Naive B cell (primary cell): ENCODE data around the gene ZNF827. TPM values are rescaled to one million over a fixed set of nuclear protein-coding genes. Genes with fewer than 3 reads are reported as not detected.

ENCODE experiments used
- ATAC-seq, 2 donors: fragments of 150-1000 bp; cut with Tn5 transposase; 2 replicates each; pipeline ENCODE4 v1.10.0; 2021; ENCODE audit warnings: low read depth in 2 of 2, mild to moderate bottlenecking in 2 of 2, moderate library complexity in 2 of 2
- DNase-seq: peaks from one replicate; pipeline ENCODE4 v3.0.0; 2022
- H3K27ac Mint-ChIP-seq, 6 donors: one replicate each; pipeline ENCODE4 v1.8.0; 2020 to 2022; ENCODE audit warnings: mild to moderate bottlenecking in 6 of 6, mixed read lengths in 6 of 6, moderate library complexity in 5 of 6, inconsistent platforms in 2 of 6
- H3K27me3 Mint-ChIP-seq, 3 donors: one replicate each; pipeline ENCODE4 v1.8.0; 2021 to 2022; ENCODE audit warnings: mixed read lengths in 3 of 3, mild to moderate bottlenecking in 1 of 3
- H3K36me3 Mint-ChIP-seq, 2 donors: one replicate each; pipeline ENCODE4 v1.8.0; 2020 to 2022; ENCODE audit warnings: mixed read lengths in 2 of 2, inconsistent platforms in 1 of 2, mild to moderate bottlenecking in 1 of 2
- H3K4me1 Mint-ChIP-seq, 3 donors: one replicate each; pipeline ENCODE4 v1.8.0; 2020 to 2022; ENCODE audit warnings: mixed read lengths in 3 of 3, inconsistent platforms in 1 of 3, mild to moderate bottlenecking in 1 of 3, moderate library complexity in 1 of 3
- H3K4me3 Mint-ChIP-seq, 8 donors: one replicate each; pipeline ENCODE4 v1.8.0; 2020 to 2022; ENCODE audit warnings: mild to moderate bottlenecking in 8 of 8, mixed read lengths in 8 of 8, moderate library complexity in 8 of 8, inconsistent platforms in 2 of 8
- H3K9me3 Mint-ChIP-seq, 7 donors: one replicate each; pipeline ENCODE4 v1.8.0; 2020 to 2022; ENCODE audit warnings: mixed read lengths in 7 of 7, mild to moderate bottlenecking in 5 of 7, inconsistent platforms in 2 of 7, moderate library complexity in 1 of 7
- polyA plus RNA-seq, 6 donors: library from polyadenylated mRNA; unstranded; fragments of 300-500 nt; fragmentation: Illumina TruSeq; gene quantifications; one replicate each; pipeline ENCODE4 v1.2.3, GENCODE V29; 2021; ENCODE audit warnings: low read depth in 6 of 6

Gene ZNF827
- polyA plus RNA-seq, 6 donors from 2014 or later = 2.3 to 6.2 (median 4.2) TPM

GRCh38 chr4:145898926-145899531 is 39.6 kb downstream of the ZNF827 start:
- no peaks in the 10 kb centered on the region for H3K9me3 Mint-ChIP-seq
- H3K4me1 Mint-ChIP-seq = peaks cover 15 to 26% (median 19%) of the 10 kb centered on the region in 3 donors
- peaks cover 9 to 21% of the 10 kb centered on the region in 2 donors for H3K36me3 Mint-ChIP-seq
- H3K4me3 Mint-ChIP-seq = no peak overlapping the region
- no peak overlapping the region for H3K27ac Mint-ChIP-seq
- no peaks in the 10 kb centered on the region for H3K27me3 Mint-ChIP-seq
- ATAC-seq = no peak
- DNase-seq = no peak

DNA sequence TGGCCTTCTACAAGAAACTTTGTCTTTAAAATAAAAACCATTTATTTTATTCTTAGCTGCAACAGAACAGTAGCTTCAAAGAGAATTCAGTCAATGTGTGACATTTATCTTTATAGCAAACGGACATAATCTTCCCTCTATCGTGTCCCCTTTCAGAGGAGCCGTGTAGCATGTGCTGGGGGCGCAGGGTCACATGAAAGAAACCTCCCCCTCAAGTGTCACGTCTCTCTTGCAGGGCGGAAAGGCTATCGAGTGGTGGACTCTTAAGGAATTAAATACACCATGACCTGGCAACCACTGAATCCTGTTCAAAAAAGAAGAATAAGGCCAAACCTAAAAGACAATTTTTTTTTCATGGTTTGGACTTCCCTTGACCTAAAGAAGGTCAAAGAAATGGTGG is 40.2 kb downstream of the ZNF827 start:
- no peaks in the 10 kb centered on the region for H3K27me3 Mint-ChIP-seq
- no peak overlapping the region for H3K4me3 Mint-ChIP-seq
- DNase-seq (no peak), ATAC-seq (no peak)
- H3K36me3 Mint-ChIP-seq = peaks cover 9 to 21% of the 10 kb centered on the region in 2 donors
- no peak overlapping the region for H3K27ac Mint-ChIP-seq
- peaks cover 14 to 23% (median 17%) of the 10 kb centered on the region in 3 donors for H3K4me1 Mint-ChIP-seq
- H3K9me3 Mint-ChIP-seq = no peaks in the 10 kb centered on the region

GRCh38 chr4:145895056-145895455 is 43.6 kb downstream of the ZNF827 start:
- peaks cover 0 to 4% of the 10 kb centered on the region in 2 donors for H3K36me3 Mint-ChIP-seq
- peak overlapping the region in 2 of 6 donors; percentile 21 to 34 for H3K27ac Mint-ChIP-seq
- no peak overlapping the region for H3K4me3 Mint-ChIP-seq
- DNase-seq = no peak
- no peaks in the 10 kb centered on the region for H3K9me3 Mint-ChIP-seq
- no peak for ATAC-seq
- no peaks in the 10 kb centered on the region for H3K27me3 Mint-ChIP-seq
- peaks cover 18 to 34% (median 28%) of the 10 kb centered on the region in 3 donors for H3K4me1 Mint-ChIP-seq

DNA sequence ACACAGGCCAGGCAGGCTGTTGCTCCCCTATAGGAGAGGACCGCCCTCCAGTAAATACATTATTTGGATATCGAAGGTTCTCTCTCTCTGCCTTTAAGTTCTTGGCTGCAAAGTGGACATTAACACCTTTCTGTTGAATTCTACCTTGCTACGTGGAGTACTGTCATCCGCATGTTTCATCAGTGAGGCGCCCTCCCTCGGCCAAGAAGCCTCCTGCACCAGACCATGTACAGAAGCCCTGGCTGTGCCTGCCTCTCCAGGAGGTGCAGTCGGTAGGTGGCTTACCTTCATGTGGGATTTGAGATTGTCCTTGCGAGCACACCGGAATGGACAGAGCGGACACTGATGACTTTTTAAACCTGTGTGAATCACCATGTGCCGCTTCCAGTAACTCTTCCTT is 46.7 kb downstream of the ZNF827 start:
- Mint-ChIP-seq H3K27ac (peak overlapping the region in 1 of 6 donors; percentile 36), H3K36me3 (no peaks in the 10 kb centered on the region), H3K27me3 (no peaks in the 10 kb centered on the region), H3K9me3 (no peaks in the 10 kb centered on the region), H3K4me1 (peaks cover 20 to 36% (median 36%) of the 10 kb centered on the region in 3 donors), H3K4me3 (no peak overlapping the region)
- ATAC-seq (no peak), DNase-seq (no peak)

- peak overlapping the region in 1 of 6 donors; percentile 16 for H3K27ac Mint-ChIP-seq
- no peak overlapping the region for H3K4me3 Mint-ChIP-seq
- H3K9me3 Mint-ChIP-seq = no peaks in the 10 kb centered on the region
- H3K27me3 Mint-ChIP-seq = no peaks in the 10 kb centered on the region
- no peak for ATAC-seq
- H3K36me3 Mint-ChIP-seq = no peaks in the 10 kb centered on the region
- H3K4me1 Mint-ChIP-seq = peaks cover 16 to 35% (median 34%) of the 10 kb centered on the region in 3 donors
- DNase-seq = no peak
These were observed 47.9 kb downstream of the ZNF827 start for GRCh38 chr4:145890689-145891088.

GRCh38 chr4:145888393-145888792 is 50.2 kb downstream of the ZNF827 start:
- Mint-ChIP-seq H3K27me3 (no peaks in the 10 kb centered on the region), H3K4me1 (peaks cover 9 to 27% (median 26%) of the 10 kb centered on the region in 3 donors), H3K36me3 (no peaks in the 10 kb centered on the region), H3K4me3 (no peak overlapping the region), H3K9me3 (no peaks in the 10 kb centered on the region), H3K27ac (peak overlapping the region in 1 of 6 donors; percentile 53)
- ATAC-seq = no peak
- no peak for DNase-seq

DNA sequence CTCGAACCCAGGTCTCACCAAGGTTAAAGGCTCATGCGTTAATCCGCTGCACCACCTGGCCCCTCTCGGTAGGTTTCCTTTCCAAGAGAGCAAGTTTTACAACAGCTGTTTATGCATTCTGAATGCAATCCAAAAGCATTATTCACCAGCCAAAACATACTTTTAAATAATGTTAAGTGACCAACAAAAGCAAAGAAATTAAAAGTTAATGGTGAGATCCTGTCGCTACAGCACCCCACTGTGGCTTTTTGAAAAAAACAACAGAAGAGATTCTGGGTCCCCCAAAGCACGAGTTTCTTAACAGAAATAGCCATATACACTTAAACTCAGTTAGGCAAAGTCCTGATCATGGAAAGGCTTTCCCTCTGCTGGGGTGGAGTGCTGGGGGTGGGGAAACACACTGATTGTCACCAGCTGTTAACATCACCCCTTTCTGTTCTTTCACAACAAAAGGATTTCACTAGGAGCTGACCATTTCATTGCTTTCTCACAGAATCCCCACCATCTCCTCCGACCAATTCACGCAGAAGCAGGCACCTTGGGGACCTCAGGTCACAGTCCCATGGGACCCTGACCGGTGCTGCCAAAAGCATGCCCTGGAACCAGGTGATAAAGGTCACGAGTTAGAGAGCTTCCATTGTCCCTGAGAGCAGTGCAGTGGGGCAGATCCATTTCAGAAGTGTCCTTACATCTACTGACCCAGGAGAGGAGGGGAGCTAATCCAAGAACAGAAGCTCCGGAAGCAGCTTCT is 51.2 kb downstream of the ZNF827 start:
- Mint-ChIP-seq H3K4me1 (peaks cover 12 to 36% (median 29%) of the 10 kb centered on the region in 3 donors), H3K4me3 (no peak overlapping the region), H3K27me3 (no peaks in the 10 kb centered on the region), H3K36me3 (no peaks in the 10 kb centered on the region), H3K27ac (peak overlapping the region in 2 of 6 donors; percentile 31 to 53), H3K9me3 (no peaks in the 10 kb centered on the region)
- DNase-seq = no peak
- no peak for ATAC-seq

DNA sequence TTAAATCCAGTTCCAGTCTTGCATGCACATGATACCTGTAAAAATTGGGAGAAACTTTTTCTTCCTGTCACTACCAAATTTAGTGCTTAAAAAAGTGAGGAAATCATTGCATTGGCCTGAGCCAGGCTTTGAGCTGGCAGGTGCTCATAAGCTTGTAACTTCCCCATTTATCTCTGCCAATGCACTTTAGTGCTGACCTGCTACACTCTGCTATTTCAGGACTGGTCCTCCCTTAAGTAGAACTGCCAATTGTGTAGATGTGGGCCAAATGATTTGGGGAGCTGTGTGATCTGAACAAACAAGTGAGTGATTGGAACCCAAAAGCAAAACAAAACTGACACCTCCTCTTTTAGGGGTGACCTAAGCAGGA is 51.8 kb downstream of the ZNF827 start:
- Mint-ChIP-seq H3K36me3 (no peaks in the 10 kb centered on the region), H3K9me3 (no peaks in the 10 kb centered on the region), H3K4me1 (peaks cover 15 to 42% (median 31%) of the 10 kb centered on the region in 3 donors), H3K27me3 (no peaks in the 10 kb centered on the region), H3K4me3 (no peak overlapping the region), H3K27ac (peak overlapping the region in 1 of 6 donors; percentile 31)
- ATAC-seq (peak; percentile 57 to 60), DNase-seq (no peak)

GRCh38 chr4:145885666-145886065 is 53.0 kb downstream of the ZNF827 start:
- DNase-seq (no peak), ATAC-seq (no peak)
- H3K36me3 Mint-ChIP-seq = no peaks in the 10 kb centered on the region
- peaks cover 18 to 43% (median 31%) of the 10 kb centered on the region in 3 donors for H3K4me1 Mint-ChIP-seq
- no peaks in the 10 kb centered on the region for H3K27me3 Mint-ChIP-seq
- peak overlapping the region in 1 of 8 donors; percentile 39 for H3K4me3 Mint-ChIP-seq
- no peaks in the 10 kb centered on the region for H3K9me3 Mint-ChIP-seq
- H3K27ac Mint-ChIP-seq = peak overlapping the region in 2 of 6 donors; percentile 39 to 83

DNA sequence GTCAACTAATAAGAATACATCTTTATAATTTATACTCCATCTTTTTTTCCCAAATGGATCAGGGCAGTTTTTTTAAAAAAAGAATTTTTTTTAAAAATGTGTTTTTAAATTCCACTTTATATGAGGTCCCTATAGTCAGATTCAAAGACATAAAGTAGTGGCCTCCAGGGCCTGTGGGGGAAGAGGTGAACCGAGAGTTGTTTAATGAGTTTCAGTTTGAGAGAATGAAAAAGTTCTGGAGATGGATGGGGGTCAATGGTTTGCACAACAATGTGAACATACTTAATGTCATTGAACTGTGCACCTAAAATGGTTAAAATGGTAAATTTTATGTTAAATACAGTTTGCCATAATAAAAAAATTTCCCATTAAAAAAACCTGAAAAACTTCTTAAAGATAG is 53.8 kb downstream of the ZNF827 start:
- no peak for DNase-seq
- Mint-ChIP-seq H3K36me3 (no peaks in the 10 kb centered on the region), H3K27ac (no peak overlapping the region), H3K9me3 (no peaks in the 10 kb centered on the region), H3K4me1 (peaks cover 18 to 37% (median 25%) of the 10 kb centered on the region in 3 donors), H3K4me3 (no peak overlapping the region), H3K27me3 (no peaks in the 10 kb centered on the region)
- ATAC-seq = no peak

- no peak for DNase-seq
- H3K27ac Mint-ChIP-seq = peak overlapping the region in 2 of 6 donors; percentile 30 to 35
- H3K4me3 Mint-ChIP-seq = no peak overlapping the region
- H3K27me3 Mint-ChIP-seq = no peaks in the 10 kb centered on the region
- H3K36me3 Mint-ChIP-seq = peaks cover 0 to 6% of the 10 kb centered on the region in 2 donors
- ATAC-seq = no peak
- H3K9me3 Mint-ChIP-seq = no peaks in the 10 kb centered on the region
- H3K4me1 Mint-ChIP-seq = peaks cover 18 to 37% (median 25%) of the 10 kb centered on the region in 3 donors
These were observed 55.4 kb downstream of the ZNF827 start for GRCh38 chr4:145883101-145883694.

DNA sequence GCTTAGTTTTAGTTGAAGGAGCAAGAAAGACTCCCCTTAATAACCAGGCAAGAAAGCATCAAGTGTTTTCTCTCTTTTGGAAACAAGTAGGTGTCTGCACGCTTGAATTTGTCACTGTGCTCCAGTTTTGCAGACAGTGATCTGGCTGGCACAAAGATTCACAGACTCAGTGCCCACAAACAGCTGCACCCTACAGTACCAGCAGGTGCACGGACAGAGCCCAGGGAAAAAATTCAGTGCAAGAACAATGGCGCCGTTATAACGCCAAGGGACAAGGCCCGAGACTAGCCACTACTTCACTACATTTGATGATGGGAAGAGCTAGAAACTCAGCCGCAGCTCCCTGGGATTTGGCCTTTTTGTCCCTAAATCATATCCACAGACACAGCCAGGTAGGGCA is 56.0 kb downstream of the ZNF827 start:
- DNase-seq = no peak
- Mint-ChIP-seq H3K9me3 (no peaks in the 10 kb centered on the region), H3K27me3 (no peaks in the 10 kb centered on the region), H3K4me3 (peak overlapping the region in 1 of 8 donors; percentile 54), H3K27ac (no peak overlapping the region), H3K36me3 (peaks cover 0 to 10% of the 10 kb centered on the region in 2 donors), H3K4me1 (peaks cover 18 to 37% (median 25%) of the 10 kb centered on the region in 3 donors)
- ATAC-seq = no peak

GRCh38 chr4:145881989-145882388 is 56.6 kb downstream of the ZNF827 start:
- peak; percentile 68 to 81 for ATAC-seq

More at GRCh38 chr4:145881989-145882388, 56.6 kb downstream of the ZNF827 start:
- H3K36me3 Mint-ChIP-seq = peaks cover 0 to 10% of the 10 kb centered on the region in 2 donors
- H3K4me1 Mint-ChIP-seq = peaks cover 17 to 31% (median 23%) of the 10 kb centered on the region in 3 donors
- DNase-seq = no peak
- H3K9me3 Mint-ChIP-seq = no peaks in the 10 kb centered on the region
- H3K27ac Mint-ChIP-seq = peak overlapping the region in 2 of 6 donors; percentile 48 to 69
- peak overlapping the region in 3 of 8 donors; percentile 6 to 54 (median 10) for H3K4me3 Mint-ChIP-seq
- no peaks in the 10 kb centered on the region for H3K27me3 Mint-ChIP-seq
